Measurements from ENCODE around the gene RASAL2. TPM values are rescaled to one million over a fixed set of nuclear protein-coding genes. Genes with fewer than 3 reads are reported as not detected.

RASAL2 gene
- total and polyA plus RNA-seq, 2 experiments from 2014 or later, result 16.0 to 42.2 TPM

GRCh38 chr1:178407655-178408054, 313.8 kb downstream of the RASAL2 start:
- no peak overlapping the region for H3K4me2 ChIP-seq
- Mint-ChIP-seq H3K36me3 (ENCODE audit: low read depth) (peaks cover 23% of the 10 kb centered on the region), H3K9me3 (no peaks in the 10 kb centered on the region), H3K4me3 (no peak overlapping the region), H3K27ac (no peak overlapping the region), H3K27me3 (ENCODE audit: insufficient read depth, low read depth, poor library complexity) (peaks cover 3% of the 10 kb centered on the region), H3K4me1 (peaks cover 12% of the 10 kb centered on the region; the same call in 2 of the 3 replicates)
- no peaks in the 10 kb centered on the region for H4K20me1 ChIP-seq (replicated peaks; ENCODE audit: insufficient read depth)
- peak; percentile 38 for DNase-seq (ENCODE audit: low spot score)
- no peaks in the 10 kb centered on the region for H3K27me3 ChIP-seq (ENCODE audit: insufficient read depth)
- no peaks in the 10 kb centered on the region for H3K4me1 ChIP-seq (ENCODE audit: insufficient read depth)
- peak; percentile 69 for ATAC-seq
- no peak overlapping the region for H2AFZ ChIP-seq
- TF ChIP-seq EZH2phosphoT487 (IDR thresholded peaks at IDR 0.05; ENCODE audit: unreplicated experiment), result no peak
- no peak for TF ChIP-seq ZNF114 (CRISPR knock-in tag; IDR thresholded peaks at IDR 0.05)
- no peak for TF ChIP-seq NANOG (IDR thresholded peaks at IDR 0.05; ENCODE audit: borderline replicate concordance)
- no peak for TF ChIP-seq ZNF462 (CRISPR knock-in tag; IDR thresholded peaks at IDR 0.05)
- no peak for TF ChIP-seq EZH2 (IDR thresholded peaks at IDR 0.05; ENCODE audit: low read depth, unreplicated experiment)
- no peak for TF ChIP-seq JUNB (IDR thresholded peaks at IDR 0.05; ENCODE audit: unreplicated experiment)
- TF ChIP-seq, protein P1, sequence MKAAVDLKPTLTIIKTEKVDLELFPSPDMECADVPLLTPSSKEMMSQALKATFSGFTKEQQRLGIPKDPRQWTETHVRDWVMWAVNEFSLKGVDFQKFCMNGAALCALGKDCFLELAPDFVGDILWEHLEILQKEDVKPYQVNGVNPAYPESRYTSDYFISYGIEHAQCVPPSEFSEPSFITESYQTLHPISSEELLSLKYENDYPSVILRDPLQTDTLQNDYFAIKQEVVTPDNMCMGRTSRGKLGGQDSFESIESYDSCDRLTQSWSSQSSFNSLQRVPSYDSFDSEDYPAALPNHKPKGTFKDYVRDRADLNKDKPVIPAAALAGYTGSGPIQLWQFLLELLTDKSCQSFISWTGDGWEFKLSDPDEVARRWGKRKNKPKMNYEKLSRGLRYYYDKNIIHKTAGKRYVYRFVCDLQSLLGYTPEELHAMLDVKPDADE (IDR thresholded peaks at IDR 0.05), result no peak
- no peak for TF ChIP-seq ZNF331 (CRISPR knock-in tag; IDR thresholded peaks at IDR 0.05; ENCODE audit: low read depth)
- TF ChIP-seq POLR2AphosphoS5 (IDR thresholded peaks at IDR 0.05; ENCODE audit: low read depth), result no peak
- TF ChIP-seq CREB1 (CRISPR knock-in tag; IDR thresholded peaks at IDR 0.05; ENCODE audit: low read depth), result no peak
- H3F3A ChIP-seq (replicated peaks; ENCODE audit: low read depth), result no peaks in the 10 kb centered on the region
- H3K36me3 ChIP-seq (ENCODE audit: insufficient read depth), result no peaks in the 10 kb centered on the region
- H3K9me2 ChIP-seq (ENCODE audit: insufficient read depth), result no peaks in the 10 kb centered on the region; the same call in 1 of the 2 replicates
- H3K4me3 ChIP-seq, result no peak overlapping the region
- no peak overlapping the region for H3K27ac ChIP-seq (ENCODE audit: low read depth)
- H3K79me2 ChIP-seq (replicated peaks; ENCODE audit: insufficient read depth), result no peaks in the 10 kb centered on the region

Data from GM23338 (cell line).